Peyer's patch (tissue), 4 donors: Measurements from ENCODE around the gene SETD4. TPM values are rescaled to one million over a fixed set of nuclear protein-coding genes. Genes with fewer than 3 reads are reported as not detected.

ENCODE experiments used
- DNase-seq, 3 donors: peaks; one replicate each; pipeline ENCODE4 v3.0.0-alpha.2; 2017 to 2019
- H3K27ac ChIP-seq, 4 donors: fragments of 200-600 bp; sonication (generic); one replicate each; pipeline ENCODE4 v1.5.1; 2016 to 2019
- H3K27me3 ChIP-seq, 2 donors: fragments of 200-600 bp; sonication (generic); one replicate each; pipeline ENCODE4 v1.5.1; 2019
- H3K36me3 ChIP-seq, 3 donors: fragments of 200-600 bp; sonication (generic); one replicate each; pipeline ENCODE4 v1.5.1; 2016 to 2019
- H3K4me1 ChIP-seq, 4 donors: fragments of 200-600 bp; sonication (generic); one replicate each; pipeline ENCODE4 v1.5.1; 2016 to 2019
- H3K4me3 ChIP-seq, 4 donors: fragments of 200-600 bp; sonication (generic); 1 replicate in 3 of 4; 2 replicates in 1 of 4; pipeline ENCODE4 v1.5.1; 2016 to 2019; ENCODE audit warnings: mild to moderate bottlenecking in 1 of 4
- H3K9me3 ChIP-seq, 4 donors: fragments of 200-600 bp; sonication (generic); one replicate each; pipeline ENCODE4 v1.5.1; 2016 to 2019; ENCODE audit warnings: mild to moderate bottlenecking in 1 of 4
- POLR2A ChIP-seq, 2 donors: fragments of 450-650 bp; IDR thresholded peaks; one replicate each; pipeline ENCODE4 v1.5.1; 2017; ENCODE audit warnings: antibody characterized with exemption in 2 of 2, mild to moderate bottlenecking in 2 of 2, moderate library complexity in 2 of 2
- total RNA-seq, 4 donors: library from RNA; depleted of rRNA; stranded (reverse); fragments of >200 nt; gene quantifications; one replicate each; pipeline ENCODE4 v1.1.0, GENCODE V29; 2016
- TF ChIP-seq, protein P1 (sequence below), 6 experiments: fragments of 450-650 bp in 4 of 6; fragments of 200-600 bp in 2 of 6; sonication (generic) in 1 of 6; IDR thresholded peaks; one replicate each; pipeline ENCODE4 v1.5.1; 2017 to 2019; ENCODE audit warnings: antibody characterized with exemption in 6 of 6, mild to moderate bottlenecking in 3 of 6, moderate library complexity in 1 of 6

SETD4 gene
- total RNA-seq, 4 donors from 2014 or later, result 37.1 to 73.2 (median 56.0) TPM

DNA sequence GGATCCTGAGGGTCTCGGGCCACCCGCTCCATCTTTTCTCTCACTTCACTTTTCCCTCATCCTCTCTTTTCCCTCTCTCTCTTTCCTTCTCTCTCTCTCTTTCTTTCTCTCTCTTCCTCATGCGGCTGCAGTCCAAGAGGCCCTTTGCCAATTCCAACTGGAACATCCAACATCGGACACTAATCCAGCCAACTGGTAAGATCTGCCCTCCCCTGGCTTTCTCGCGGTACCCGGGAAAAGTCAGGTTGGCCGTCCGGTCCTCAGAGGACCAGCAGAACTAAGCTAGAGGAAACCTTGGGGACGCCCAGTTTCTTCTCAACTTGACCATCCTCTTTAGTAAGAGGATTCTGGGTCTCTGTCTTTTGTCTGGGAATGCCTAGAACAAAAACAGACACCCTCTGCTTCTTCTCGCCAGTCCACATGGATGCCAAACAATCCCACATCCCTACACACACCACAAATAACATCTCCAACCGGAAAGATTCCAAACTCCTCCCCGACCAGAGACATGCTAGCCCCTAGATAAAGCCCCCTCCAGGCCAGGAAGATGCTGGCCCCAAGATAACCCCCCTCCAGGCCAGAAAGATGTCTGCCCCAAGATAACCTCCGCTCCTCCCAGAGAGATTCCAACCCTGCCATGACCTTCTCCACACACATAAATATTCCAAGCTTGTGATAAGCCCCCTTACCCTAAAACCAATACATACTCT, 3.2 kb upstream of the SETD4 start:
- Histone ChIP-seq H3K4me1 (peaks cover 0 to 18% (median 2%) of the 10 kb centered on the region in 4 donors), H3K27ac (peak overlapping the region in 2 of 4 donors; percentile 49 to 76), H3K9me3 (no peaks in the 10 kb centered on the region), H3K4me3 (no peak overlapping the region), H3K27me3 (no peaks in the 10 kb centered on the region), H3K36me3 (no peaks in the 10 kb centered on the region)
- TF ChIP-seq, protein P1, sequence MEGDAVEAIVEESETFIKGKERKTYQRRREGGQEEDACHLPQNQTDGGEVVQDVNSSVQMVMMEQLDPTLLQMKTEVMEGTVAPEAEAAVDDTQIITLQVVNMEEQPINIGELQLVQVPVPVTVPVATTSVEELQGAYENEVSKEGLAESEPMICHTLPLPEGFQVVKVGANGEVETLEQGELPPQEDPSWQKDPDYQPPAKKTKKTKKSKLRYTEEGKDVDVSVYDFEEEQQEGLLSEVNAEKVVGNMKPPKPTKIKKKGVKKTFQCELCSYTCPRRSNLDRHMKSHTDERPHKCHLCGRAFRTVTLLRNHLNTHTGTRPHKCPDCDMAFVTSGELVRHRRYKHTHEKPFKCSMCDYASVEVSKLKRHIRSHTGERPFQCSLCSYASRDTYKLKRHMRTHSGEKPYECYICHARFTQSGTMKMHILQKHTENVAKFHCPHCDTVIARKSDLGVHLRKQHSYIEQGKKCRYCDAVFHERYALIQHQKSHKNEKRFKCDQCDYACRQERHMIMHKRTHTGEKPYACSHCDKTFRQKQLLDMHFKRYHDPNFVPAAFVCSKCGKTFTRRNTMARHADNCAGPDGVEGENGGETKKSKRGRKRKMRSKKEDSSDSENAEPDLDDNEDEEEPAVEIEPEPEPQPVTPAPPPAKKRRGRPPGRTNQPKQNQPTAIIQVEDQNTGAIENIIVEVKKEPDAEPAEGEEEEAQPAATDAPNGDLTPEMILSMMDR (IDR thresholded peaks at IDR 0.05), result no peak
- TF ChIP-seq POLR2A (IDR thresholded peaks at IDR 0.05), result no peak
- no peak for DNase-seq

DNA sequence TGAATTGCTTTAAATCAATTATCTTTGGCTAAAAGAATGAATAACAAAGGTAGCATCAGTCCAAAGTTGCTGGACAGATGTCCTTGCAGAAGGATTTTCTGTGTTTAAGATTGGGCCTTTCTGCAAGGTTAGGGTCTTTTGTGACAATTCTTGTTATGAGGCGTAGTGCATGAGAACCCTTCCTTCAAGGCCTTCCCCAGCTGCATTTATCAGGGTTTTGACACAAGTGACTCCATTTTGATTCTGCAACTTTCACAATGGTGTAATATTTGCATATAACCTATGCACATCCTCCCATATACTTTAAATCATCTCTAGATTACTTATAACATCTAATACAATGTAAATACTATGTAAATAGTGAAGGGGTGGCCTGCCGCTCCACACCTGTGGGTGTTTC, 1.1 kb upstream of the SETD4 start:
- Histone ChIP-seq H3K9me3 (no peaks in the 10 kb centered on the region), H3K4me1 (peaks cover 0 to 19% (median 2%) of the 10 kb centered on the region in 4 donors), H3K36me3 (peaks cover 0 to 18% (median under 1%) of the 10 kb centered on the region in 3 donors), H3K4me3 (no peak overlapping the region), H3K27ac (no peak overlapping the region), H3K27me3 (no peaks in the 10 kb centered on the region)
- DNase-seq, result no peak
- no peak for TF ChIP-seq POLR2A (IDR thresholded peaks at IDR 0.05)
- TF ChIP-seq, protein P1 (IDR thresholded peaks at IDR 0.05), result no peak

DNA sequence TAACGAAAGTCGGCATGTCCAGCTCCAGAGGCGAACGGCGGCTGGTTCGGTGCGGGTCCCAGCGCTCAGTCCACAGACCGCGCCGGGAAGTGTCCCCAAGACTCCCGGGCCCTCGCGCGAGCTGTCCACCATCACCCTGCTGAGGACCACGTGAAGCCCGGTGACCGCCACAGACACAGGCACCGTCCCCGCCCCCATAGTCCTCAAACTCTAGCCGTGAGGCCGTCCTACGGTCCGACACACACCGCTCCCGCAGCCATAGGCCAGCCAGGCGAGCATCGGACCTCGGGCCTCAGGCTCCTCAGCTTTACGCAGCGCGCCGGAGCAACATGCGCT, 535 bp downstream of the SETD4 start:
- Histone ChIP-seq H3K27ac (peak overlapping the region; percentile 86 to 96 (median 90)), H3K9me3 (no peaks in the 10 kb centered on the region), H3K36me3 (peaks cover 0 to 35% (median 5%) of the 10 kb centered on the region in 3 donors), H3K4me3 (peak overlapping the region; percentile 65 to 84 (median 69)), H3K27me3 (no peaks in the 10 kb centered on the region), H3K4me1 (peaks cover 0 to 13% (median 0%) of the 10 kb centered on the region in 4 donors)
- DNase-seq, result peak in 1 of 3 donors; percentile 19
- TF ChIP-seq, protein P1 (IDR thresholded peaks at IDR 0.05), result no peak
- TF ChIP-seq POLR2A (IDR thresholded peaks at IDR 0.05), result no peak

DNA sequence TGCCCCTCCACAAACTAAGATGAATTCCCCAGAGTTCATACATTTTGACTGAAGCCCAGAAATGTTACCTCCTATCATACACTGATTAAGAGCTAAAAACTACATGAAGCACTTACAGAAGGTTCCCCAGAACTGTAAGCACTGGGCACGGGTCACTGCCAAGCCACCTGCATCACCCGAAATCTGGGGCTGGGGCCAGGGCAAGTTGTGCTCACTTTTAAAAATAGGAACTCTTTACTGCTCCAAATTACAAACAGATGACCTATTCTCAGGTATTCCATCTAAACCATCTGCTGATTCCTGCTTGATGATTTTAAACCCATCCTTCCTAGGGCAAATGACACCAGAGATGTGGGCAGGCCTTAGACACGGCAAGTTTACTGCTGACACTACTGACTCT, 4.8 kb downstream of the SETD4 start:
- TF ChIP-seq, protein P1 (IDR thresholded peaks at IDR 0.05), result no peak
- TF ChIP-seq POLR2A (IDR thresholded peaks at IDR 0.05), result no peak
- DNase-seq, result no peak
- H3K27me3 ChIP-seq, result no peaks in the 10 kb centered on the region
- peaks cover 0 to 69% (median 5%) of the 10 kb centered on the region in 3 donors for H3K36me3 ChIP-seq
- H3K9me3 ChIP-seq, result no peaks in the 10 kb centered on the region
- peaks cover 0 to 13% (median 0%) of the 10 kb centered on the region in 4 donors for H3K4me1 ChIP-seq
- no peak overlapping the region for H3K4me3 ChIP-seq
- no peak overlapping the region for H3K27ac ChIP-seq

DNA sequence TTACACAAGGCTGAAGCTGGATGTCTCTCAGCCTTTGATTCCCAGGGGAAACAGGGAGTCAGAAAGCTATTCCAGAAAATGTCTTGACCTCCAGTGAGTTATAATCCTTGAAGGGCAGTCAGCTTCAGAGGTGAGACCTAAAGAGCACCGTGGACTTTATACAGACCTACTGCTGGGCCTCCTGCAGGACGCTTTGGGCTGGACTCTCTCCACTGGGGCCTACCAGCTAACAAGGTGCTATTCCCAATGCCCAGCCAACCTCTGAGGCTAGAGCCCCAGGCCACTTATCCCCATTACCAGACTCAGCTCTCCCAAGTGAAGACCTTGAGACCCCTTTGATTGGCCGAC, 6.6 kb downstream of the SETD4 start:
- no peak for DNase-seq
- Histone ChIP-seq H3K27me3 (no peaks in the 10 kb centered on the region), H3K36me3 (peaks cover 0 to 86% (median 5%) of the 10 kb centered on the region in 3 donors), H3K4me3 (no peak overlapping the region), H3K27ac (no peak overlapping the region), H3K4me1 (peaks cover 0 to 4% (median 0%) of the 10 kb centered on the region in 4 donors), H3K9me3 (no peaks in the 10 kb centered on the region)
- TF ChIP-seq POLR2A (IDR thresholded peaks at IDR 0.05), result no peak
- TF ChIP-seq, protein P1 (IDR thresholded peaks at IDR 0.05), result no peak
